GM08714 (cell line): ENCODE measurements around the gene TWNK.

Source experiments
- H3K4me3 ChIP-seq: fragments of 200-500 bp; sonication (Bioruptor generic); 2 replicates; pipeline ENCODE4 v1.5.1; 2014; ENCODE audit warnings: mild to moderate bottlenecking, low read length, inconsistent platforms
- ZNF274 ChIP-seq: IDR thresholded peaks from 2 replicates; pipeline ENCODE4 v1.6.1; 2012; ENCODE audit warnings: mild to moderate bottlenecking, low read depth, low read length

Gene TWNK

DNA sequence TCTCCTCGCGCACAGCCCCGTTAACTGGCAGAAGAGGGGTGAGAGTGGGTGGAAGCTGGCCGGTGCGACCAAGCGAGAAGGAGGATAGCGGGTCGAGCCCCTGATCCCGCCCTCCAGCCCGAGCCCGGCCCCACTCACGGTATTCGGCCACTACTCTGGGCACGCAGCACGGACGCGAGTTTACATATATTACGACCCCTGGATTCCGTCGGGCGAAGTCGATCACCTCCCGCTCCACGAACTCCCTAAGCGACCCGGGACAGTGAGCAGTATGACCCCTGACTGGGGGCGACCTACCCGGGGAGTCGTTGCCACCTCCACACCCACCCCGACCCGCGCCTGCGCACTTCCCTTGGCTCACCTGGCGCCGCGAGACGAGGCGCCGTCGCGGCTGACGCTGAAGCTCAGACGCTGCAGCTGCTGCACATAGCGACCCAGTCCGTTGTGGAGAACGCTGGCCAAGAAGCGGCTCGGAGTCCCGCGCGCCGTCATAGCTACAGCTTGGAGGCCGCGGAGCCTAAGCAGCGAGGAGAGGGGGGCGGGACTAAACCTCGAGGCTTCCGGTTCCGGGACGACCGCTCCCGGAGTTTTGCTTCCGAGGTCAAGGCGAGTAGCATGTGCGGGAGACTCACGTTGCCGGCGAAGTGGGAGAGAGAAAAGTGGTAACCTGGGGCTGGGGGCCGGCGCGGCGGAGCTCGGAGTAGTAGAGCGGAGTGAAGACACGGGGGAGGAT is at the start of gene TWNK, which contains the start of gene MRPL43:
TWNK (plus strand) TSS at position 592 of the 733 bp plus-strand sequence. CDS start 668 bp downstream, outside the sequence.
MRPL43 (minus strand) TSS at position 546 of the 733 bp plus-strand sequence; CDS start at position 492, 54 bp downstream.
- H3K4me3 ChIP-seq, result peak within 1 kb of the TSS; percentile 95
- no peak for TF ChIP-seq ZNF274

DNA sequence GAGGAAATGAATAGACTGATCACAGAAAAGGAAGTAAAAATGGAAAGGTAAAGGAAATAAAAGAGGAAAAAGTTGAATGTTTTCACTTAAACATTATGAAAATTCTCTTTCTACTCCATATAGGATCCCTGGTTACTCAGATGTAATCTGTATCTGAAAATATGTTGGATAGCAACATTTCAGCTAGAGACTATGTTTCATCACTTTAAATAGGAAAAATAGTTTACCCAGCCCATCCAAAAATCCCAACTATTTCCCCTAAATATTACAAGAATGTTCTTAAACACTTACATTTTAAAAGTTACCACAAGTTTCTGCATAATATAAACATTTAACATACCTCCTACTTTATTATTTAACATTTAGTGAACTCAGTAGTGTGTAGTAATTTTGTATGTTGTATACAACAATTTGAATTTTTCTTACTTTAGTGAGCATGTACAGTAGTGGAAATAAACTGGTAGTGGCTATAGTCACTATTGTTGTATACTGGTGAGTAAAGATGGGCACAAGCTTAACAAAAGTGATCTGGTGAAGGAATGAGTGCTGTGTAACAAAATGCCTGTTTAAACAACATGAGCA is 47.5 kb upstream of the TWNK start:
- H3K4me3 ChIP-seq, result no peak overlapping the region

GRCh38 chr10:100942229-100942628 is 45.1 kb upstream of the TWNK start:
- H3K4me3 ChIP-seq, result no peak overlapping the region
- TF ChIP-seq ZNF274, result no peak

More for the DNA sequence above, 47.5 kb upstream of the TWNK start:
- TF ChIP-seq ZNF274, result no peak

- H3K4me3 ChIP-seq, result no peak overlapping the region
- TF ChIP-seq ZNF274, result no peak
These were observed 43.8 kb upstream of the TWNK start for GRCh38 chr10:100943508-100943907.

GRCh38 chr10:100945754-100946153 is 41.6 kb upstream of the TWNK start:
- no peak for TF ChIP-seq ZNF274
- H3K4me3 ChIP-seq, result no peak overlapping the region

- no peak for TF ChIP-seq ZNF274
- no peak overlapping the region for H3K4me3 ChIP-seq
These were observed 38.4 kb upstream of the TWNK start for GRCh38 chr10:100948916-100949315.

- no peak for TF ChIP-seq ZNF274
- H3K4me3 ChIP-seq, result no peak overlapping the region
These were observed 27.1 kb upstream of the TWNK start for GRCh38 chr10:100960251-100960650.

- TF ChIP-seq ZNF274, result no peak
- H3K4me3 ChIP-seq, result no peak overlapping the region
These were observed 24.8 kb upstream of the TWNK start for GRCh38 chr10:100962351-100963080.

- no peak for TF ChIP-seq ZNF274
- no peak overlapping the region for H3K4me3 ChIP-seq
These were observed 23.5 kb upstream of the TWNK start for GRCh38 chr10:100963826-100964225.

DNA sequence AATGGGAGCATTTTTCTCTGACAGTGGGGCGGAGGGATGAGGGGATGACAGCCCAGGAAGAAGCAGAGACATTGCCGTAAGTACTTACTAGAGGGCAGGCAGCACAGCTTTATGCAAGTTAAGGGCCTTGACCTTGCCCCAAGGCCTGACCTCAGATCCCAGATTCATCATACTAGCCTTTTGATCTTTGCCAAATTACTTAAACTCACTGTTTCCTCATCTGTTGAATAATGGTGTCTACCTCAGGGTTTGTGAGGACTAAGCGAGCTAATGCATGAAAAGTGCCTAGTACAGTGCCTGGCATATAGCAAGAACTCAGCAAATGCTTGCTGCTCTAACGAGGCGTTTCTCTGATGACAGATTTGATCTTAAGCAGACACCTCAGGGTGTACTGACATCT is 21.5 kb upstream of the TWNK start:
- no peak overlapping the region for H3K4me3 ChIP-seq
- TF ChIP-seq ZNF274, result no peak

- H3K4me3 ChIP-seq, result no peak overlapping the region
- no peak for TF ChIP-seq ZNF274
These were observed 20.5 kb upstream of the TWNK start for GRCh38 chr10:100966887-100967286.

GRCh38 chr10:100967332-100967731 is 20.0 kb upstream of the TWNK start:
- H3K4me3 ChIP-seq, result no peak overlapping the region
- TF ChIP-seq ZNF274, result no peak

- no peak overlapping the region for H3K4me3 ChIP-seq
- no peak for TF ChIP-seq ZNF274
These were observed 19.1 kb upstream of the TWNK start for GRCh38 chr10:100968062-100968736.

DNA sequence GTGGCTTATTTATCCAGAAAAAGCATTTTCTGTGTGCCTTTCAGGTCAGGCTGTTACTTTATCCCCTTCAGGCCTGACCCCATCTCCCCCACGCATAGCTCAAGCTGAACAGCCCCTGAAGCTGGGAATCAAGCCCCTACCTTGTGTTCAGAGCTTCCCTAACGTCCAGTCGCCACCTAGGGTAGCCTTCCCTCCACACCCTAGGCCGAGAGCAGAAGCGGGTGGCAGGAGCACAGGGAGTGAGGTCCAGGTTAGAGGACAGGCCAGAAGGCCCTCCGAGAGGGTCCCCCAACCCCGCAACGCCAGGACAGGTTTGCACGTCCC is 18.5 kb upstream of the TWNK start:
- no peak for TF ChIP-seq ZNF274
- H3K4me3 ChIP-seq, result peak overlapping the region; percentile 15; the same call in 1 of the 2 replicates
